OCI-LY3 (cell line): Measurements from ENCODE around the gene OSBPL8.

Experiments
- EZH2phosphoT487 ChIP-seq: fragments of 200-600 bp; shearing (Covaris generic); IDR thresholded peaks from 2 replicates; pipeline ENCODE4 v1.6.1; 2018; ENCODE audit warnings: antibody characterized with exemption, mixed run types, low read depth
- TF ChIP-seq, protein P1 (sequence below): fragments of 200-600, 300-600 bp; sonication (generic); IDR thresholded peaks from 2 replicates; pipeline ENCODE4 v1.5.1; 2014; ENCODE audit warnings: antibody characterized with exemption, low read length, low read depth

- TF ChIP-seq, protein P1, sequence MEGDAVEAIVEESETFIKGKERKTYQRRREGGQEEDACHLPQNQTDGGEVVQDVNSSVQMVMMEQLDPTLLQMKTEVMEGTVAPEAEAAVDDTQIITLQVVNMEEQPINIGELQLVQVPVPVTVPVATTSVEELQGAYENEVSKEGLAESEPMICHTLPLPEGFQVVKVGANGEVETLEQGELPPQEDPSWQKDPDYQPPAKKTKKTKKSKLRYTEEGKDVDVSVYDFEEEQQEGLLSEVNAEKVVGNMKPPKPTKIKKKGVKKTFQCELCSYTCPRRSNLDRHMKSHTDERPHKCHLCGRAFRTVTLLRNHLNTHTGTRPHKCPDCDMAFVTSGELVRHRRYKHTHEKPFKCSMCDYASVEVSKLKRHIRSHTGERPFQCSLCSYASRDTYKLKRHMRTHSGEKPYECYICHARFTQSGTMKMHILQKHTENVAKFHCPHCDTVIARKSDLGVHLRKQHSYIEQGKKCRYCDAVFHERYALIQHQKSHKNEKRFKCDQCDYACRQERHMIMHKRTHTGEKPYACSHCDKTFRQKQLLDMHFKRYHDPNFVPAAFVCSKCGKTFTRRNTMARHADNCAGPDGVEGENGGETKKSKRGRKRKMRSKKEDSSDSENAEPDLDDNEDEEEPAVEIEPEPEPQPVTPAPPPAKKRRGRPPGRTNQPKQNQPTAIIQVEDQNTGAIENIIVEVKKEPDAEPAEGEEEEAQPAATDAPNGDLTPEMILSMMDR = no peak
- TF ChIP-seq EZH2phosphoT487 = no peak
Observed at GRCh38 chr12:76533331-76533730, 26.2 kb downstream of the OSBPL8 start.
